Mucosa of descending colon (tissue), 3 donors: ENCODE results near the gene BORA. TPM values are rescaled to one million over a fixed set of nuclear protein-coding genes. Genes with fewer than 3 reads are reported as not detected.

Experiments used
- ATAC-seq: fragments of 200-7000 bp; cut with Tn5 transposase; one replicate; pipeline ENCODE4 v1.9.1; 2020; ENCODE audit warnings: mild to moderate bottlenecking, moderate library complexity
- DNase-seq, 3 donors: peaks; one replicate each; pipeline ENCODE4 v3.0.0-alpha.2; 2020
- H3K36me3 ChIP-seq: fragments of 200-600 bp; one replicate; pipeline ENCODE4 v1.8.0; 2021; ENCODE audit warnings: low read depth, mild to moderate bottlenecking
- H3K4me1 ChIP-seq: fragments of 200-600 bp; one replicate; pipeline ENCODE4 v1.8.0; 2021; ENCODE audit warnings: low read depth, mild to moderate bottlenecking
- H3K4me3 ChIP-seq: fragments of 200-600 bp; one replicate; pipeline ENCODE4 v1.8.0; 2021; ENCODE audit warnings: mild to moderate bottlenecking
- H3K9me3 ChIP-seq: fragments of 200-600 bp; one replicate; pipeline ENCODE4 v1.8.0; 2021; ENCODE audit warnings: mild to moderate bottlenecking
- intact Hi-C, 2 donors: fragments of 100-400 bp; cut with DNase I in 1 of 2; cut with micrococcal nuclease in 1 of 2; formaldehyde crosslinking; loops; one replicate each; pipeline versions ENCODE4 v1.11.0 to v1.11.1; 2022; cut with DNase I, micrococcal nuclease
- long read RNA-seq, 2 donors: library from polyadenylated mRNA; unstranded; transcript quantifications; one replicate each; pipeline ENCODE4 v2.0.0, GENCODE V29; 2019 to 2021
- total RNA-seq, 3 donors: library from RNA; stranded (reverse); fragmentation: NEBNext Ultra II Directional in 2 of 3; extraction: Animal tissue kit (Norgen Biotek cat#: 25700) in 2 of 3; gene quantifications; one replicate each; pipeline versions ENCODE4 v1.2.1 to v1.2.4, GENCODE V29; 2021 to 2023
- TF ChIP-seq, protein P1 (sequence below): fragments of 200-600 bp; IDR thresholded peaks from one replicate; pipeline ENCODE4 v1.8.0; 2022; ENCODE audit warnings: antibody characterized with exemption, mild to moderate bottlenecking
- donor health status: DM: no; HTN: no; CAD: no; lungs with moderate emphysema.
- donor health status: DM: no; HTN: no; CAD: no.
- donor health status: DM: no; HTN: yes; CAD: no.

Gene BORA
- total RNA-seq, result 10 to 100 TPM in 1 of 3 donors, 1 to 10 TPM in 2; 4.3 to 10.7 (median 7.6) TPM
- long read RNA-seq, donor 1, partial matches to known transcripts, result 0 of 2 reads
- long read RNA-seq, donor 1, other reads (novel, unspliced or antisense), result 0 of 2 reads
- long read RNA-seq, donor 2, partial matches to known transcripts, result 1 of 6 reads
- long read RNA-seq, donor 2, other reads (novel, unspliced or antisense), result 2 of 6 reads

DNA sequence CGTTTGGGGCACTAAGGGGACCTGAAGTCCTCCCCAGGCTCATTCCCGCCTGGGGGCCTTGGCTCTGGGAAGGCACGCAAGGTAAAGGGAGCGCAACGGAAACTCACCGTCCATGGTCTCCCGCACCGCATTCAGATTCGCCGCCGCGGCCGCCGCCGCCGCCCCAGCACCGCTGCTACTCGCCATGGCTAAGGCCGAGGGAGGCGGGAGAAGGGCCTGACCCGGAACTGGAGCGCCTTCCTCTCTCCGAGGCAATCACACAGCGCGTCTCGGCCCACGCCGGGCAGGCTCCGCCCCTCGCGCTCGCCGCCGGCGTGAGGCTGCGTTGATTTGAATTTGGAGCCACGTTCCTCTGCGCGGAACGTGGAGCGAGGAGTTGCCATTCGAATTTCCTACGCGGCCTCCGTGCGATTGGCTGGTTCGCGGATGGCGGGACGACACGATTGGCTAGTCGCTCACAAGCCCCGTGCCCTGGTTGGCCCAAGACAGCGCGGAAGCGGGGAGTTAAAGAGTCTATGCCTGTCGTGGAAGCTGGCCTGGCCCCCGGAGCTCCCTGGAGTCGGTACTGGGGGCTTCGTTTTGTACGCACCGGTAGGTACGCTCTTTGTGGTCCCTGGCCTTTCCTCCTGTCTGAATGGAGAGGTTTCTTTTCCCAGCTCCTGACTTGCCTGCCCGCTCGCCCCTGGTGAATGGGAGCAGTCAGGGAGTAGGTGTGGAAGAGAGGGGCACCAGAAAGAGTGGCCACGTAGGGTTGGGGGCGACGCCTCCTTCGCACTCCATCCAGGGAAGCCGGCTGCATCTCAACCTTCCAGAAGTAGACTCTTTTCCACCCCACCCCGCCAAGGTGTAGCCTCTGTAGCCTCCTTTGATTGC, at the start of gene BORA, which contains the start of gene MZT1:
TSS of gene BORA (plus strand) at position 507 of the 873 bp plus-strand sequence. CDS start 1,018 bp downstream, outside the sequence.
TSS of gene MZT1 (minus strand) at position 213 of the 873 bp plus-strand sequence. CDS start at position 186, 27 bp downstream.
- TF ChIP-seq, protein P1, sequence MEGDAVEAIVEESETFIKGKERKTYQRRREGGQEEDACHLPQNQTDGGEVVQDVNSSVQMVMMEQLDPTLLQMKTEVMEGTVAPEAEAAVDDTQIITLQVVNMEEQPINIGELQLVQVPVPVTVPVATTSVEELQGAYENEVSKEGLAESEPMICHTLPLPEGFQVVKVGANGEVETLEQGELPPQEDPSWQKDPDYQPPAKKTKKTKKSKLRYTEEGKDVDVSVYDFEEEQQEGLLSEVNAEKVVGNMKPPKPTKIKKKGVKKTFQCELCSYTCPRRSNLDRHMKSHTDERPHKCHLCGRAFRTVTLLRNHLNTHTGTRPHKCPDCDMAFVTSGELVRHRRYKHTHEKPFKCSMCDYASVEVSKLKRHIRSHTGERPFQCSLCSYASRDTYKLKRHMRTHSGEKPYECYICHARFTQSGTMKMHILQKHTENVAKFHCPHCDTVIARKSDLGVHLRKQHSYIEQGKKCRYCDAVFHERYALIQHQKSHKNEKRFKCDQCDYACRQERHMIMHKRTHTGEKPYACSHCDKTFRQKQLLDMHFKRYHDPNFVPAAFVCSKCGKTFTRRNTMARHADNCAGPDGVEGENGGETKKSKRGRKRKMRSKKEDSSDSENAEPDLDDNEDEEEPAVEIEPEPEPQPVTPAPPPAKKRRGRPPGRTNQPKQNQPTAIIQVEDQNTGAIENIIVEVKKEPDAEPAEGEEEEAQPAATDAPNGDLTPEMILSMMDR, result no peak
- ATAC-seq, result peak; percentile 98
- Histone ChIP-seq H3K36me3 (no peaks in the 10 kb centered on the region), H3K4me1 (peaks cover 20% of the 10 kb centered on the region), H3K9me3 (no peaks in the 10 kb centered on the region), H3K4me3 (peak within 1 kb of the TSS; percentile 71)
- DNase-seq, result peak; percentile 96 to 98 (median 97)
- intact Hi-C loops, result no loop called here

DNA sequence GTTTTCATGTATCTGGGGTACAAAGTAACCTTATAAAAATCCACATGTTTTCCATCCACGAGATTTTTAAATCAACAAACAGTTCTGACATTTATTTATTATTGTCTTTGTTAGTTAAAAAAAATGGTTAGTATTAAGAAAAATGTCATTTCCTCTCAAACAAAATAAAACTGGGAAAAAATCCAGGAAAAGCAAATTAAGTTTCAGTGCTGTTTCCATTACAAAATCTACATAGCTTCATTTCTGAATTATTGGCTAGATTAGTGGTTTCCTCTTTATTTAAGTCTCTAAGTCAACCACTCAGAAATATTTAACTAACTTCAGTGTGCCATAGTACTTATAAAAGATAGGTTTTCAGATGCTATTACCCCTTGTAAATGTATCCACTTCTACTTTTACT, 49.4 kb upstream of the BORA start:
- Histone ChIP-seq H3K36me3 (no peaks in the 10 kb centered on the region), H3K4me1 (no peaks in the 10 kb centered on the region), H3K4me3 (no peak overlapping the region), H3K9me3 (no peaks in the 10 kb centered on the region)
- TF ChIP-seq, protein P1, result no peak
- no peak for DNase-seq
- intact Hi-C loops, result no loop called here
- ATAC-seq, result no peak

DNA sequence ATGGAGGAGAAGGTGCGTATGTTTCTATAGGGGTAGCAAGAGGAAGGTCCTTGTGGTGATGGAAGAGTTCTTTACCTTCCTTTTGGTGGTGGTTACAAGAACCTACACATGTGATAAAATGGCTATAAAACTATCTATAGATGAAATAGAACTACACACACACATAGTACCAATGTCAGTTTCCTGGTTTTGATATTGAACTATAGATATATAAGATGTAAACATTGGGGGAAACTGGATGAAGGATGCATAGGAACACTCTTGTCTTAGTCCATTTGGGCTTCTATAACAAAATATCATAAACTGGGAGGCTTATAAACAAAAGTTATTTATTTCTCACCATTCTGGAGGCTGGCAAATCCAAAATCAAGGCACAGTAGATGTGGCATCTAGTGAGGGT, 47.4 kb upstream of the BORA start:
- Histone ChIP-seq H3K9me3 (no peaks in the 10 kb centered on the region), H3K36me3 (no peaks in the 10 kb centered on the region), H3K4me1 (no peaks in the 10 kb centered on the region), H3K4me3 (no peak overlapping the region)
- TF ChIP-seq, protein P1, result no peak
- DNase-seq (no peak), ATAC-seq (no peak)
- intact Hi-C loops, result no loop called here

DNA sequence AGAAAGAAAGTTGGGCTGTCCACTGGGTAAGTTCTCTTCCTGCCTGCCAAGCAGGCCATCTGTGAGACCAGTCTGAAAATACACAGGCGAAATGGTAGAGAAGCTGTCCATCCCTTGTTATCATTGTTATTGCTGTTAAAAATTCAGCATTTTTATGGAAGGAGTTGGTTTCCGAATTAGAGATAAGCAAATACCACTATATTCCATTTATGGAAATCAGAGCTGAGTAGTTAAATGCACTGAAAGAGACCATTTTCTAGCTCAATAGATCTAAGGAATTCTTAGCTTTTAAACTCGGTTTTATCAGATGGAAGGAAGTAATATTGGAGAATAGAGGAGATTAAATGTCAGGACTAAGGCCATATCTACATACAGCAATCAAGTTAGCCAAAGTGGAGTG, 41.0 kb upstream of the BORA start:
- no peaks in the 10 kb centered on the region for H3K4me1 ChIP-seq
- no peaks in the 10 kb centered on the region for H3K36me3 ChIP-seq
- H3K9me3 ChIP-seq, result no peaks in the 10 kb centered on the region
- intact Hi-C loops, result no loop called here
- DNase-seq (no peak), ATAC-seq (no peak)
- no peak overlapping the region for H3K4me3 ChIP-seq
- TF ChIP-seq, protein P1, result no peak

DNA sequence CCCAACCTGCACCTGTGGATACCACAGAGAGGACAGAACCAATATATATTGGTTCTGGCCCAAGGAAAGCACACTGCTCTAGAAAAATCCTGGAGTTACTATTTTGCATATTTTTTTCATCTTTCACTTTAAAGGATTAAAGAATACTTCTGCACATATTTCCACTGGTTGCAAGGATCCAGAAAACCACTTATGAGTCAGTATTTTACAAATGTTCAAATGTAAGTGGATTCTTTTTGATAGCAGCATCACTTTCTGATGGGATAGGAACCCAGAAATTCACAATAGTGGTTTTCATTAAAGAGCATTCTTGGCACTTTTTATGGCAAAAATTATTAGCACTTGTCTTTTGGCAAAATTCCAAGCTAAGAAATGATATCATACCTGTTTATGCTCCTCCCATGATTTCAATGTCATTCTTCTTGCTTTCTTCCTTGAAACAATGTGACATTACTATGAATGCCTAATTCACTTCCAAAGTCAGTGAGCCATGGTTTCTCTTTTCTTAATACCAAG, 38.5 kb upstream of the BORA start:
- intact Hi-C loops, result no loop called here
- no peak for DNase-seq
- TF ChIP-seq, protein P1, result no peak

More for the DNA sequence above, 38.5 kb upstream of the BORA start:
- Histone ChIP-seq H3K4me1 (no peaks in the 10 kb centered on the region), H3K4me3 (no peak overlapping the region), H3K36me3 (no peaks in the 10 kb centered on the region), H3K9me3 (peaks cover 4% of the 10 kb centered on the region)
- no peak for ATAC-seq
